HCT116 (cell line): ENCODE measurements around the gene SUSD2.

Experiments used
- CBX3 ChIP-seq: IDR thresholded peaks from 2 replicates; pipeline ENCODE4 v1.6.1; 2012; ENCODE audit warnings: low read depth
- CTCF ChIP-seq, 3 experiments: fragments of 200-600 bp in 1 of 3; sonication (generic) in 1 of 3; IDR thresholded peaks in 2 of 3; conservative IDR thresholded peaks in 1 of 3; 2 replicates each; pipeline ENCODE4 v1.5.1; 2012 to 2017; ENCODE audit warnings: low read depth in 2 of 3, low read length in 2 of 3, antibody characterized with exemption in 1 of 3, borderline replicate concordance in 1 of 3, control low read depth in 1 of 3, mild to moderate bottlenecking in 1 of 3, mixed read lengths in 1 of 3, mixed run types in 1 of 3, moderate library complexity in 1 of 3; ENCODE audit not compliant: insufficient read depth in 1 of 3
- POLR2A ChIP-seq: IDR thresholded peaks from 2 replicates; pipeline ENCODE4 v1.7.0; 2011; ENCODE audit warnings: borderline replicate concordance; ENCODE audit not compliant: insufficient read depth, insufficient read length; ENCODE audit errors: extremely low read depth
- POLR2AphosphoS5 ChIP-seq: IDR thresholded peaks from 2 replicates; pipeline ENCODE4 v1.6.1; 2011; ENCODE audit warnings: mild to moderate bottlenecking, low read depth, low read length, moderate library complexity
- SP1 ChIP-seq: IDR thresholded peaks from 2 replicates; pipeline ENCODE4 v1.6.1; 2012; ENCODE audit warnings: low read depth
- SRF ChIP-seq: IDR thresholded peaks from 2 replicates; pipeline ENCODE4 v1.6.1; 2012; ENCODE audit warnings: low read depth
- ZNF274 ChIP-seq: fragments of 200-500 bp; sonication (Bioruptor generic); IDR thresholded peaks from 2 replicates; pipeline ENCODE4 v1.6.1; 2014; ENCODE audit warnings: mild to moderate bottlenecking, low read depth, low read length, inconsistent platforms

DNA sequence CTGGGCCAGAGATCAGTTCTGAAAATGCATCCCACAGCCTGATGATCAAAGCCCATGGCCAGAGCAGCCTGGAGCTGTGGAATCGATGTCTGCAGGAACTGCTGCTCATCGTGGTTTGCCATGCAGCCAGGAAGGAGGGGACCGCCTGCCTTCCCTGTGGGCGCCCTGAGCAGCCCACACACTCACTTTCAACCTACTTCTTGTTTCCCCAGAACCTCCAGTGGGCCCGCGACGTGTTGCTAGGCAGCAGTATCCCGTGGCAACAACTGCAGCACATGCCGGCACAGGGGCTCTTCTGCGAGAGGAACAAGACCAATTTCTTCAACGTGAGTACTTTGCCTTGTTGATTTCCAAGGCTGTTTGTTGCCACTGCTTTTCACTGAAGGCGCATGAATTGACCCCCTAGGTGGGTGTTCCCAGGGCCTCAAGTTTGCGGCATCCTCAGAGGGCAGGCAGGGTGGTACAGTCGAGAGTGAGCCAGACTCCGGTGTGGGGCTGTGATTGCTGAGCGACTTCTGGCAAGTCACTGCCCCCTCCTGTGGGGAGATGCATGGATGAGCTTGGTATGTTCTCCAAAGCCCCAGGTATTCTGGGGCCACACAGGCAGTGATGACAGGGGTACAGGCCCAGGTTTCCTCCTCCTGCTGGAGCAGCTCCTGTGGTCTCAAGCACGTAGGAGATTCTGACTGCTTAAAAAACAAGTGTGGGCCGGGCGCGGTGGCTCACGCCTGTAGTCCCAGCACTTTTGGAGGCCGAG lies 47.0 kb upstream of the SUSD2 start:
- TF ChIP-seq POLR2A (no peak), CTCF (IDR thresholded peaks at IDR 0.05 in 2 of 3, conservative IDR thresholded peaks at IDR 0.05 in 1 of 3; ENCODE audit: borderline replicate concordance in 1 of 3, insufficient read depth in 1 of 3, low read depth in 2 of 3, low read length in 2 of 3) (no peak), SP1 (no peak), POLR2AphosphoS5 (no peak), ZNF274 (no peak), CBX3 (no peak), SRF (no peak)
